Measurements from ENCODE around the gene KCTD2.

KCTD2 gene

DNA sequence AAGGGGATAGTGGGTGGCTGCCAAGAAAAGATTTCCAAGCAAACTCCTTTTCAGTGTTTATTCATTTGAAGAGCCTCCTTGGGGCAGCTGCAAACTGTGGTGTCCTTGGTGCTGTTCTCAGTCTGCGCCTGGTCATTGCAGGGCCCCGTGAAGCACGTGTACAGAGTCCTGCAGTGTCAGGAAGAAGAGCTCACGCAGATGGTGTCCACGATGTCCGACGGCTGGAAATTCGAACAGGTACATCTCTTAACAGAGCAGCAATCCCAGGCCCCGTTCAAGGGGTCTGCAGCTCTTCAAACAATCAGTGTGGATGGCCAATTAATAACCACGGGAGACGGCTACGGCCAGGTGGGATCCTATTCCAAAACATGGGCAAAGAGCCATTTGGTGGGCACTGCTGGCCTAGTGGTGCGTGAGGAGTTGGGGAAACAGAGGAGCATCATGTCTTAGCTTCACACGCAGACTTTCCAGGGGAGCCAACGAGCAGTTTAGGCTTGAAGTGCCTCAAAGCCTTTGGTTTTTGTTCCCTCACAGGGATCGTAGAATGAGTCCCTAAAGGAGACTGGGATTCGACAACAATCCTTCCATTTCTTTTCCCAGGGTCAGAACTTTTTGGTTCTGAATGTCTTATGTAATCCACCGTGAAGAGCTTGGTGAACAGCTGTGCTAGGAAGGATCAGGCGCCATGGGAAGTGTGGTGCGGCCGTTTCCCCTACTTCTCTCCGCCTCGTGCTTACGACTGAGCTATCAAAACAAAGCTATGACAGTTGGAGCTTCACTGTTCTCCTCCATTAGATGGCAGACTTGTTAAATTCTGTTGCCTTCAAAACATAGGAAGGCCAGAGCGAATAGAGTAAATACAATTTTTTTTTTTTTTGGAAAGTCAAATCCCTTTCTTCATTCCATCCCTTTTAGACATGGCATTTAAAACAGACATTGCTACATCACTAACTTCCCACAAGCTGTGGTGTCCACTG, 12.6 kb downstream of the KCTD2 start:
- H3K27me3 ChIP-seq (ENCODE audit: insufficient read depth, poor library complexity, severe bottlenecking): no peaks in the 10 kb centered on the region
- H3K27ac ChIP-seq (replicated peaks): no peak overlapping the region
- no peak overlapping the region for H3K4me3 ChIP-seq (replicated peaks; ENCODE audit: insufficient read depth, low read length)
- peak in 1 of 2 experiments; percentile 49 for DNase-seq (ENCODE audit: low read depth in 1 of 2, low spot score in 1 of 2)
- TF ChIP-seq SPI1 (IDR thresholded peaks at IDR 0.05; ENCODE audit: borderline replicate concordance, low read depth) (no peak), POLR2AphosphoS5 (IDR thresholded peaks at IDR 0.05; ENCODE audit: low read depth) (no peak), GABPA (IDR thresholded peaks at IDR 0.05; ENCODE audit: low read depth) (no peak)
- TF ChIP-seq, protein P1, sequence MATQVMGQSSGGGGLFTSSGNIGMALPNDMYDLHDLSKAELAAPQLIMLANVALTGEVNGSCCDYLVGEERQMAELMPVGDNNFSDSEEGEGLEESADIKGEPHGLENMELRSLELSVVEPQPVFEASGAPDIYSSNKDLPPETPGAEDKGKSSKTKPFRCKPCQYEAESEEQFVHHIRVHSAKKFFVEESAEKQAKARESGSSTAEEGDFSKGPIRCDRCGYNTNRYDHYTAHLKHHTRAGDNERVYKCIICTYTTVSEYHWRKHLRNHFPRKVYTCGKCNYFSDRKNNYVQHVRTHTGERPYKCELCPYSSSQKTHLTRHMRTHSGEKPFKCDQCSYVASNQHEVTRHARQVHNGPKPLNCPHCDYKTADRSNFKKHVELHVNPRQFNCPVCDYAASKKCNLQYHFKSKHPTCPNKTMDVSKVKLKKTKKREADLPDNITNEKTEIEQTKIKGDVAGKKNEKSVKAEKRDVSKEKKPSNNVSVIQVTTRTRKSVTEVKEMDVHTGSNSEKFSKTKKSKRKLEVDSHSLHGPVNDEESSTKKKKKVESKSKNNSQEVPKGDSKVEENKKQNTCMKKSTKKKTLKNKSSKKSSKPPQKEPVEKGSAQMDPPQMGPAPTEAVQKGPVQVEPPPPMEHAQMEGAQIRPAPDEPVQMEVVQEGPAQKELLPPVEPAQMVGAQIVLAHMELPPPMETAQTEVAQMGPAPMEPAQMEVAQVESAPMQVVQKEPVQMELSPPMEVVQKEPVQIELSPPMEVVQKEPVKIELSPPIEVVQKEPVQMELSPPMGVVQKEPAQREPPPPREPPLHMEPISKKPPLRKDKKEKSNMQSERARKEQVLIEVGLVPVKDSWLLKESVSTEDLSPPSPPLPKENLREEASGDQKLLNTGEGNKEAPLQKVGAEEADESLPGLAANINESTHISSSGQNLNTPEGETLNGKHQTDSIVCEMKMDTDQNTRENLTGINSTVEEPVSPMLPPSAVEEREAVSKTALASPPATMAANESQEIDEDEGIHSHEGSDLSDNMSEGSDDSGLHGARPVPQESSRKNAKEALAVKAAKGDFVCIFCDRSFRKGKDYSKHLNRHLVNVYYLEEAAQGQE (IDR thresholded peaks at IDR 0.05; ENCODE audit: insufficient replicate concordance, low read depth): no peak
- TF ChIP-seq, protein P2, sequence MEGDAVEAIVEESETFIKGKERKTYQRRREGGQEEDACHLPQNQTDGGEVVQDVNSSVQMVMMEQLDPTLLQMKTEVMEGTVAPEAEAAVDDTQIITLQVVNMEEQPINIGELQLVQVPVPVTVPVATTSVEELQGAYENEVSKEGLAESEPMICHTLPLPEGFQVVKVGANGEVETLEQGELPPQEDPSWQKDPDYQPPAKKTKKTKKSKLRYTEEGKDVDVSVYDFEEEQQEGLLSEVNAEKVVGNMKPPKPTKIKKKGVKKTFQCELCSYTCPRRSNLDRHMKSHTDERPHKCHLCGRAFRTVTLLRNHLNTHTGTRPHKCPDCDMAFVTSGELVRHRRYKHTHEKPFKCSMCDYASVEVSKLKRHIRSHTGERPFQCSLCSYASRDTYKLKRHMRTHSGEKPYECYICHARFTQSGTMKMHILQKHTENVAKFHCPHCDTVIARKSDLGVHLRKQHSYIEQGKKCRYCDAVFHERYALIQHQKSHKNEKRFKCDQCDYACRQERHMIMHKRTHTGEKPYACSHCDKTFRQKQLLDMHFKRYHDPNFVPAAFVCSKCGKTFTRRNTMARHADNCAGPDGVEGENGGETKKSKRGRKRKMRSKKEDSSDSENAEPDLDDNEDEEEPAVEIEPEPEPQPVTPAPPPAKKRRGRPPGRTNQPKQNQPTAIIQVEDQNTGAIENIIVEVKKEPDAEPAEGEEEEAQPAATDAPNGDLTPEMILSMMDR (IDR thresholded peaks at IDR 0.05; ENCODE audit: insufficient read depth, low read length): no peak

DNA sequence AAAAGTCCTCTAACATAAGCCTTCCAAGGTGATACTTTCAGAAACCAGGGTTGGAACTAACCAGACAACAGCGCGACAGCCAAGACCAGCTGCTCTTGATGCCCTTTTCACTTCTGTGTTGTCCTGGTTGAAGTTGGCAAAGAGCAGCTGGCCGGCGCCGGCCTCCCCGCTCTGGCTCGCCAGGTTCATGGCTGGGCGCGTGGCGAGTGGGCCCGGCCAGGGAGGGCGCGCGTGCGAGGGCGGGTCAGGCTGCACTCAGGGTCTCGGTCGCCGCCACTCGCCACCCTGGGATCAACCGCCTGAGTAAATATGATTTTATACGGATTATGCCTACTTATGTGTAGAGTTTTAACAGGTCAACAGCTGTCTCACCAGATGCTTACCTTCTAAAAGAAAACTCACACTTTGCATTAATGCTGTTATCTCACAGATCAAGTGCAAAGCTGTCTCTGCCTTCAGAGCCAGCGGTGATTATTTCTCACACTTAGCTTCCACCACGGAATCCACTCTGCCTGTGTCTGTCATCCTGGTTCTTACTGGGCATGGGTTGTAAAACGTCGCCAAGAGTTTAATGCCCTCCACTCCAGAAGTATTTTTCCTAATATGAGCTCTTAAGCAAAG, 13.5 kb downstream of the KCTD2 start:
- Histone ChIP-seq H3K27ac (replicated peaks) (no peak overlapping the region), H3K4me3 (replicated peaks; ENCODE audit: insufficient read depth, low read length) (no peak overlapping the region), H3K27me3 (ENCODE audit: insufficient read depth, poor library complexity, severe bottlenecking) (no peaks in the 10 kb centered on the region)
- TF ChIP-seq POLR2AphosphoS5 (IDR thresholded peaks at IDR 0.05; ENCODE audit: low read depth) (no peak), SPI1 (IDR thresholded peaks at IDR 0.05; ENCODE audit: borderline replicate concordance, low read depth) (no peak), GABPA (IDR thresholded peaks at IDR 0.05; ENCODE audit: low read depth) (no peak)
- TF ChIP-seq, protein P2 (IDR thresholded peaks at IDR 0.05; ENCODE audit: insufficient read depth, low read length): no peak
- TF ChIP-seq, protein P1 (IDR thresholded peaks at IDR 0.05; ENCODE audit: insufficient replicate concordance, low read depth): no peak
- DNase-seq (ENCODE audit: low read depth in 1 of 2, low spot score in 1 of 2): no peak

DNA sequence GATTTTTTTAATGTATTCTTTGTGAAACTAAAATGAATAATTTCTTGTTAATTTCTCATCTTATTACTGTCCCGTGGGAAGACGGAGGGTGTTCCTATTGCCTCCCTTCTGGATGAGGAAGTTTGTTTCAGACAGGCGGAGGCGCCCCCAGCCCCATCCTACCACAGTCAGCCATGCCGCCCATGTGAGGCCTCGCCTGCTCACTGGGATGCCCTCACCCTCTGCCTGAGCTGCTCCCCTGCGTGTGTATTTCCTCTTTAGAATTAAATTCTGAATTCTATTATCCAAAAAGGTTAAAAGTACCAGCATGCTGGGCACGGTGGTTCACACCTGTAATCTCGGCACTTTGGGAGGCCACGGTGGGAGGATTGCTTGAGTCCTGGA, 14.0 kb downstream of the KCTD2 start:
- no peak overlapping the region for H3K27ac ChIP-seq (replicated peaks)
- no peak for DNase-seq (ENCODE audit: low read depth in 1 of 2, low spot score in 1 of 2)
- H3K27me3 ChIP-seq (ENCODE audit: insufficient read depth, poor library complexity, severe bottlenecking): no peaks in the 10 kb centered on the region
- H3K4me3 ChIP-seq (replicated peaks; ENCODE audit: insufficient read depth, low read length): no peak overlapping the region
- TF ChIP-seq SPI1 (IDR thresholded peaks at IDR 0.05; ENCODE audit: borderline replicate concordance, low read depth): no peak

DNA sequence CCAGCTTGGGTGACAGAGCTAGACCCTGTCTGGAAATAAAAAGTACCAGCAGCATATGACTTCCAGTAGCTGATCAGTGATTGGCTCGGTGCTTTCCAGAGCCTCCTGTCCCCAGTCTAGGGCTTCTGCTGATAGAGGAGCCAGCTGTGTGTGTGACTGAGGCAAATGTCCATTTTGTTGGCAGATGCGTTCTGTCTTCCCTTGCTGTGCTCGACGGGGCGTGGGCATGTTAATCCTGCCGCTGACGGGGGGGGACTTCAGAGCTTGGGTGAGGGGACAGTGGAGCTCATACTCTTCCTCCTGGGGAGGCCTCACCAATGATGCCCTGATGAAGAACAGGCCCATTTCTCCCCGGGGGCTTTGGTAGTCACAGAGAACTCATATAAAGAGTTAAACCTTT, 14.6 kb downstream of the KCTD2 start:
- no peak overlapping the region for H3K27ac ChIP-seq (replicated peaks)
- H3K4me3 ChIP-seq (replicated peaks; ENCODE audit: insufficient read depth, low read length): no peak overlapping the region
- DNase-seq (ENCODE audit: low read depth in 1 of 2, low spot score in 1 of 2): no peak
- no peaks in the 10 kb centered on the region for H3K27me3 ChIP-seq (ENCODE audit: insufficient read depth, poor library complexity, severe bottlenecking)
- TF ChIP-seq SPI1 (IDR thresholded peaks at IDR 0.05; ENCODE audit: borderline replicate concordance, low read depth): no peak
- TF ChIP-seq, protein P1 (IDR thresholded peaks at IDR 0.05; ENCODE audit: insufficient replicate concordance, low read depth): no peak
- TF ChIP-seq GABPA (IDR thresholded peaks at IDR 0.05; ENCODE audit: low read depth): no peak
- TF ChIP-seq, protein P2 (IDR thresholded peaks at IDR 0.05; ENCODE audit: insufficient read depth, low read length): no peak
- TF ChIP-seq POLR2AphosphoS5 (IDR thresholded peaks at IDR 0.05; ENCODE audit: low read depth): no peak
